SK-N-SH treated with all-trans-retinoic acid at 6 μM for 48 hours (cell line): Measurements from ENCODE around the gene PLCB4.

Experiments
- ATAC-seq: fragments of 200-7000 bp; cut with Tn5 transposase; 3 replicates; pipeline ENCODE4 v1.9.1; 2020; ENCODE audit warnings: mild to moderate bottlenecking, moderate library complexity
- ARNTL ChIP-seq: fragments of 450-650 bp; formaldehyde crosslinking; IDR thresholded peaks from 2 replicates; pipeline ENCODE4 v1.5.0; 2020; ENCODE audit warnings: low read depth, mild to moderate bottlenecking, moderate library complexity, borderline replicate concordance
- BACH2 ChIP-seq: fragments of 250-450 bp; sonication (Bioruptor Pico); IDR thresholded peaks from 2 replicates; pipeline ENCODE4 v1.9.0; 2021; ENCODE audit warnings: mild to moderate bottlenecking, borderline replicate concordance
- CSDC2 ChIP-seq: fragments of 250-450 bp; sonication (Bioruptor Pico); IDR thresholded peaks from 2 replicates; pipeline ENCODE4 v1.5.0; 2020; ENCODE audit warnings: mild to moderate bottlenecking, moderate library complexity
- GLIS3 ChIP-seq: fragments of 250-450 bp; sonication (Bioruptor Pico); IDR thresholded peaks from 2 replicates; pipeline ENCODE4 v1.5.0; 2020; ENCODE audit warnings: mild to moderate bottlenecking, moderate library complexity
- ISL1 ChIP-seq: fragments of 250-450 bp; sonication (Bioruptor Pico); IDR thresholded peaks from 2 replicates; pipeline ENCODE4 v2.1.2; 2022; ENCODE audit warnings: mild to moderate bottlenecking, moderate library complexity
- OSR1 ChIP-seq: fragments of 250-450 bp; sonication (Bioruptor Pico); IDR thresholded peaks from 2 replicates; pipeline ENCODE4 v1.8.0; 2022; ENCODE audit warnings: moderate library complexity, mild to moderate bottlenecking, inconsistent platforms
- PATZ1 ChIP-seq: fragments of 250-450 bp; sonication (Bioruptor Pico); IDR thresholded peaks from 2 replicates; pipeline ENCODE4 v1.8.0; 2020; ENCODE audit warnings: mild to moderate bottlenecking, moderate library complexity, borderline replicate concordance
- PPARA ChIP-seq: fragments of 250-450 bp; sonication (Bioruptor Pico); IDR thresholded peaks from 2 replicates; pipeline ENCODE4 v1.5.0; 2020; ENCODE audit warnings: mild to moderate bottlenecking, borderline replicate concordance
- SNAI2 ChIP-seq: fragments of 250-450 bp; sonication (Bioruptor Pico); IDR thresholded peaks from 2 replicates; pipeline ENCODE4 v1.5.0; 2020; ENCODE audit warnings: mild to moderate bottlenecking, moderate library complexity
- TCF4 ChIP-seq: fragments of 250-450 bp; sonication (Bioruptor Pico); IDR thresholded peaks from 2 replicates; pipeline ENCODE4 v1.8.0; 2021; ENCODE audit warnings: mild to moderate bottlenecking, moderate library complexity, borderline replicate concordance
- TOX ChIP-seq: fragments of 250-450 bp; sonication (Bioruptor Pico); IDR thresholded peaks from 2 replicates; pipeline ENCODE4 v1.8.0; 2021; ENCODE audit warnings: mild to moderate bottlenecking, moderate library complexity, borderline replicate concordance
- TSHZ2 ChIP-seq: fragments of 250-450 bp; sonication (Bioruptor Pico); IDR thresholded peaks from 2 replicates; pipeline ENCODE4 v1.5.0; 2020; ENCODE audit warnings: mild to moderate bottlenecking, moderate library complexity
- ZC3H10 ChIP-seq: fragments of 250-450 bp; sonication (Bioruptor Pico); IDR thresholded peaks from 2 replicates; pipeline ENCODE4 v1.5.1; 2021; ENCODE audit warnings: mild to moderate bottlenecking, moderate library complexity
- ZFP3 ChIP-seq: fragments of 250-450 bp; sonication (Bioruptor Pico); IDR thresholded peaks from 2 replicates; pipeline ENCODE4 v1.5.0; 2020; ENCODE audit warnings: mild to moderate bottlenecking, moderate library complexity
- ZFP30 ChIP-seq: fragments of 450-650 bp; formaldehyde crosslinking; IDR thresholded peaks from 2 replicates; pipeline ENCODE4 v1.5.0; 2022; ENCODE audit warnings: mild to moderate bottlenecking, moderate library complexity
- ZNF70 ChIP-seq: fragments of 450-650 bp; formaldehyde crosslinking; IDR thresholded peaks from 2 replicates; pipeline ENCODE4 v1.5.0; 2020; ENCODE audit warnings: mild to moderate bottlenecking, moderate library complexity
- ZNF8 ChIP-seq: fragments of 450-650 bp; formaldehyde crosslinking; IDR thresholded peaks from 2 replicates; pipeline ENCODE4 v1.5.0; 2020; ENCODE audit warnings: mild to moderate bottlenecking, moderate library complexity
- TF ChIP-seq, protein P1 (sequence below): fragments of 250-450 bp; sonication (Bioruptor Pico); IDR thresholded peaks from 2 replicates; pipeline ENCODE4 v1.8.0; 2021; ENCODE audit warnings: low read depth, mild to moderate bottlenecking, moderate library complexity, borderline replicate concordance
- TF ChIP-seq, protein P2 (sequence below): fragments of 250-450 bp; sonication (Bioruptor Pico); IDR thresholded peaks from 2 replicates; pipeline ENCODE4 v1.5.1; 2020; ENCODE audit warnings: low read depth, mild to moderate bottlenecking, moderate library complexity
- TF ChIP-seq, protein P3 (sequence below): fragments of 250-450 bp; sonication (Bioruptor Pico); IDR thresholded peaks from 2 replicates; pipeline ENCODE4 v1.5.1; 2021; ENCODE audit warnings: mild to moderate bottlenecking, moderate library complexity

The PLCB4 gene

DNA sequence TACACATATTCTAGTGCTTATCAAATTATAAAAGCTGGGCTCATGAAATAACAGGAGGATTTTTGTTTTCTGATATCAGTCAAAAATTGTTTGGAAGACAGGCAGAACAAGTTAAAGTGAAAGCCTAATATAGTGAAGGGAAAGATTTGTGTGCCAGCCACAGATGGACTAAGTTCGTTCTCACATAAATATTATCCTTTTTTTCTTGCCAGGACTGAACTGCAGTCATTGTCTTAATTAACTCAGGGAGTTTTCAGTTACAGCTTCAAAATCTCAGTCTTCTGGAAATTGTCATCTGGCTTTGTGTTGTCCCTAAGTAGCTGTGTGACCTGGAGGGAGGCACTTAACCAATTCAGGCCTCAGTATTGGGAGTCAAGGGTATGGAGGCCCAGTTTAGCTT is 40.7 kb downstream of the PLCB4 start:
- no peak for ATAC-seq
- no peak for TF ChIP-seq TCF4
- TF ChIP-seq ZFP3, result no peak
- no peak for TF ChIP-seq OSR1 (CRISPR knock-in tag)
- TF ChIP-seq ZNF70 (CRISPR knock-in tag), result no peak
- TF ChIP-seq, protein P1, sequence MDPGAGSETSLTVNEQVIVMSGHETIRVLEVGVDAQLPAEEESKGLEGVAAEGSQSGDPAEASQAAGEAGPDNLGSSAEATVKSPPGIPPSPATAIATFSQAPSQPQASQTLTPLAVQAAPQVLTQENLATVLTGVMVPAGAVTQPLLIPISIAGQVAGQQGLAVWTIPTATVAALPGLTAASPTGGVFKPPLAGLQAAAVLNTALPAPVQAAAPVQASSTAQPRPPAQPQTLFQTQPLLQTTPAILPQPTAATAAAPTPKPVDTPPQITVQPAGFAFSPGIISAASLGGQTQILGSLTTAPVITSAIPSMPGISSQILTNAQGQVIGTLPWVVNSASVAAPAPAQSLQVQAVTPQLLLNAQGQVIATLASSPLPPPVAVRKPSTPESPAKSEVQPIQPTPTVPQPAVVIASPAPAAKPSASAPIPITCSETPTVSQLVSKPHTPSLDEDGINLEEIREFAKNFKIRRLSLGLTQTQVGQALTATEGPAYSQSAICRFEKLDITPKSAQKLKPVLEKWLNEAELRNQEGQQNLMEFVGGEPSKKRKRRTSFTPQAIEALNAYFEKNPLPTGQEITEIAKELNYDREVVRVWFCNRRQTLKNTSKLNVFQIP, result no peak
- TF ChIP-seq SNAI2, result no peak
- TF ChIP-seq ARNTL (CRISPR knock-in tag), result no peak
- TF ChIP-seq ZC3H10, result no peak
- no peak for TF ChIP-seq PATZ1 (CRISPR knock-in tag)
- TF ChIP-seq ZNF8, result no peak
- no peak for TF ChIP-seq ISL1 (CRISPR knock-in tag)
- TF ChIP-seq, all 23 proteins: peak for 0

- no peak for ATAC-seq
- no peak for TF ChIP-seq ZFP3
- no peak for TF ChIP-seq TCF4
Observed at GRCh38 chr20:9110365-9110764, 41.5 kb downstream of the PLCB4 start.

GRCh38 chr20:9110916-9111432 is 42.1 kb downstream of the PLCB4 start:
- TF ChIP-seq OSR1 (CRISPR knock-in tag) (no peak), ZFP30 (CRISPR knock-in tag) (no peak), ZNF70 (CRISPR knock-in tag) (no peak), TCF4 (no peak), CSDC2 (CRISPR knock-in tag) (no peak), GLIS3 (no peak), ISL1 (CRISPR knock-in tag) (no peak), BACH2 (CRISPR knock-in tag) (no peak), TOX (CRISPR knock-in tag) (no peak), TSHZ2 (CRISPR knock-in tag) (no peak), PPARA (CRISPR knock-in tag) (no peak)
- TF ChIP-seq, protein P2, sequence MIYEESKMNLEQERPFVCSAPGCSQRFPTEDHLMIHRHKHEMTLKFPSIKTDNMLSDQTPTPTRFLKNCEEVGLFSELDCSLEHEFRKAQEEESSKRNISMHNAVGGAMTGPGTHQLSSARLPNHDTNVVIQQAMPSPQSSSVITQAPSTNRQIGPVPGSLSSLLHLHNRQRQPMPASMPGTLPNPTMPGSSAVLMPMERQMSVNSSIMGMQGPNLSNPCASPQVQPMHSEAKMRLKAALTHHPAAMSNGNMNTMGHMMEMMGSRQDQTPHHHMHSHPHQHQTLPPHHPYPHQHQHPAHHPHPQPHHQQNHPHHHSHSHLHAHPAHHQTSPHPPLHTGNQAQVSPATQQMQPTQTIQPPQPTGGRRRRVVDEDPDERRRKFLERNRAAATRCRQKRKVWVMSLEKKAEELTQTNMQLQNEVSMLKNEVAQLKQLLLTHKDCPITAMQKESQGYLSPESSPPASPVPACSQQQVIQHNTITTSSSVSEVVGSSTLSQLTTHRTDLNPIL, result no peak
- TF ChIP-seq, protein P3, sequence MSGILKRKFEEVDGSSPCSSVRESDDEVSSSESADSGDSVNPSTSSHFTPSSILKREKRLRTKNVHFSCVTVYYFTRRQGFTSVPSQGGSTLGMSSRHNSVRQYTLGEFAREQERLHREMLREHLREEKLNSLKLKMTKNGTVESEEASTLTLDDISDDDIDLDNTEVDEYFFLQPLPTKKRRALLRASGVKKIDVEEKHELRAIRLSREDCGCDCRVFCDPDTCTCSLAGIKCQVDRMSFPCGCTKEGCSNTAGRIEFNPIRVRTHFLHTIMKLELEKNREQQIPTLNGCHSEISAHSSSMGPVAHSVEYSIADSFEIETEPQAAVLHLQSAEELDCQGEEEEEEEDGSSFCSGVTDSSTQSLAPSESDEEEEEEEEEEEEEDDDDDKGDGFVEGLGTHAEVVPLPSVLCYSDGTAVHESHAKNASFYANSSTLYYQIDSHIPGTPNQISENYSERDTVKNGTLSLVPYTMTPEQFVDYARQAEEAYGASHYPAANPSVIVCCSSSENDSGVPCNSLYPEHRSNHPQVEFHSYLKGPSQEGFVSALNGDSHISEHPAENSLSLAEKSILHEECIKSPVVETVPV, result no peak
- TF ChIP-seq, protein P1, result no peak
- no peak for ATAC-seq
